NCI-H187 (cell line): Measurements from ENCODE around the gene MYL5.
A peak's percentile ranks its signal among the peaks of the same experiment; 100 is the strongest.
"Not testable (repeated sequence)": the region's sequence is repeated elsewhere in the genome, so short reads cannot be mapped to it uniquely, and the experiment has no call there.

Experiments
- DNase-seq, 2 experiments: peaks; one replicate each; lab custom pipeline; 2025; lab: John Stamatoyannopoulos, UW

MYL5 gene

GRCh38 chr4:705278-706082 is 31.1 kb downstream of the MYL5 start, which contains the start of gene PCGF3:
Gene PCGF3 (plus strand): TSS chr4:705832. CDS start chr4:733681, 27,849 bp downstream.
- DNase-seq: peak; percentile 98

- not testable (repeated sequence) for DNase-seq
Measured at GRCh38 chr4:706083-706633, 31.8 kb downstream of the MYL5 start.

- no peak for DNase-seq
Measured at GRCh38 chr4:706834-707598, 32.7 kb downstream of the MYL5 start.

- no peak for DNase-seq
Measured at GRCh38 chr4:707929-708630, 33.7 kb downstream of the MYL5 start.

- DNase-seq: no peak
Measured at GRCh38 chr4:708631-708933, 34.2 kb downstream of the MYL5 start.

- no peak for DNase-seq
Measured at GRCh38 chr4:709348-709747, 35.0 kb downstream of the MYL5 start.

- no peak for DNase-seq
Measured at GRCh38 chr4:710116-710515, 35.8 kb downstream of the MYL5 start.

GRCh38 chr4:710916-711315 is 36.6 kb downstream of the MYL5 start:
- no peak for DNase-seq

- DNase-seq: no peak
Measured at GRCh38 chr4:712093-712492, 37.8 kb downstream of the MYL5 start.

- DNase-seq: no peak
Measured at GRCh38 chr4:712916-713632, 38.7 kb downstream of the MYL5 start.

GRCh38 chr4:714087-714486 is 39.7 kb downstream of the MYL5 start:
- DNase-seq: no peak

GRCh38 chr4:717601-718320 is 43.4 kb downstream of the MYL5 start:
- DNase-seq: no peak

- no peak for DNase-seq
Measured at GRCh38 chr4:718460-718859, 44.1 kb downstream of the MYL5 start.

- no peak for DNase-seq
Measured at GRCh38 chr4:720111-720860, 45.9 kb downstream of the MYL5 start.

- DNase-seq: no peak
Measured at GRCh38 chr4:721261-722168, 47.2 kb downstream of the MYL5 start.

GRCh38 chr4:722169-722725 is 47.9 kb downstream of the MYL5 start:
- DNase-seq: no peak

- no peak for DNase-seq
Measured at GRCh38 chr4:722851-723360, 48.6 kb downstream of the MYL5 start.

- DNase-seq: no peak
Measured at GRCh38 chr4:723751-724530, 49.6 kb downstream of the MYL5 start.
